ENCODE results near the gene CKS1B.

- TF ChIP-seq EZH2 (IDR thresholded peaks at IDR 0.05; ENCODE audit: borderline replicate concordance, low read length), result no peak
- TF ChIP-seq CTCF (conservative IDR thresholded peaks at IDR 0.05 in 1 of 2, IDR thresholded peaks at IDR 0.05 in 1 of 2; ENCODE audit: extremely low read depth in 1 of 2, insufficient read depth in 1 of 2, low read depth in 1 of 2, low read length in 2 of 2), result no peak
These were observed 21.8 kb upstream of the CKS1B start for GRCh38 chr1:154952664-154953063.

All from mammary epithelial cell (primary cell).